Mesendoderm (in vitro differentiated cells): ENCODE measurements around the gene NTRK2.

Source experiments
- DNase-seq: peaks from one replicate; pipeline ENCODE4 v3.0.0; 2013
- H2AK5ac ChIP-seq: 2 replicates; pipeline ENCODE4 v1.6.1; 2013; ENCODE audit warnings: low read length, inconsistent platforms
- H2BK120ac ChIP-seq: 2 replicates; pipeline ENCODE4 v1.6.1; 2013; ENCODE audit warnings: low read depth, mild to moderate bottlenecking, low read length, moderate library complexity, mixed read lengths
- H2BK15ac ChIP-seq: replicated peaks from 2 replicates; pipeline ENCODE4 v1.6.1; 2013; ENCODE audit warnings: low read depth, mild to moderate bottlenecking, moderate library complexity
- H2BK5ac ChIP-seq: 2 replicates; pipeline ENCODE4 v1.6.1; 2013; ENCODE audit warnings: low read length, inconsistent platforms
- H3K18ac ChIP-seq: 2 replicates; pipeline ENCODE4 v1.6.1; 2013; ENCODE audit warnings: mild to moderate bottlenecking, low read length, mixed read lengths
- H3K23ac ChIP-seq: one replicate; pipeline ENCODE4 v1.6.1; 2013; ENCODE audit warnings: low read length
- H3K27ac ChIP-seq: 2 replicates; pipeline ENCODE4 v1.5.1; 2013; ENCODE audit warnings: low read depth, mild to moderate bottlenecking, inconsistent platforms, low read length, moderate library complexity
- H3K27me3 ChIP-seq: 2 replicates; pipeline ENCODE4 v1.6.1; 2013; ENCODE audit warnings: low read length, control low read depth, mild to moderate bottlenecking, inconsistent platforms; ENCODE audit not compliant: insufficient read depth, poor library complexity
- H3K36me3 ChIP-seq: 2 replicates; pipeline ENCODE4 v1.6.1; 2013; ENCODE audit warnings: low read length, inconsistent platforms; ENCODE audit not compliant: control insufficient read depth, insufficient read depth
- H3K4ac ChIP-seq: one replicate; pipeline ENCODE4 v1.6.1; 2013; ENCODE audit warnings: low read depth, mild to moderate bottlenecking, low read length, moderate library complexity
- H3K4me1 ChIP-seq: 2 replicates; pipeline ENCODE4 v1.6.1; 2013; ENCODE audit warnings: low read depth, low read length, inconsistent platforms; ENCODE audit not compliant: control insufficient read depth
- H3K4me2 ChIP-seq: 2 replicates; pipeline ENCODE4 v1.6.1; 2013; ENCODE audit warnings: low read length
- H3K4me3 ChIP-seq: 2 replicates; pipeline ENCODE4 v1.5.1; 2013; ENCODE audit warnings: mild to moderate bottlenecking, low read length
- H3K56ac ChIP-seq: one replicate; pipeline ENCODE4 v1.6.1; 2013; ENCODE audit warnings: low read length
- H3K79me1 ChIP-seq: 2 replicates; pipeline ENCODE4 v1.6.1; 2013; ENCODE audit warnings: low read length, inconsistent platforms
- H3K79me2 ChIP-seq: 2 replicates; pipeline ENCODE4 v1.6.1; 2013; ENCODE audit warnings: mild to moderate bottlenecking, low read length; ENCODE audit not compliant: control insufficient read depth, insufficient read depth
- H3K9ac ChIP-seq: 2 replicates; pipeline ENCODE4 v1.6.1; 2013; ENCODE audit warnings: low read length, inconsistent platforms
- H4K5ac ChIP-seq: one replicate; pipeline ENCODE4 v1.6.1; 2013; ENCODE audit warnings: low read length
- H4K8ac ChIP-seq: one replicate; pipeline ENCODE4 v1.6.1; 2013; ENCODE audit warnings: low read depth, mild to moderate bottlenecking, control low read depth, low read length, moderate library complexity
- WGBS: extraction: QIAGEN DNeasy Blood & Tissue Kit; methylation state at CpG from one replicate; pipeline ENCODE4 v1.1.7; 2013; ENCODE audit warnings: low lambda C conversion rate, missing lambda C conversion rate; ENCODE audit not compliant: insufficient coverage; ENCODE audit errors: extremely low coverage; 5-methylcytosine and 5-hydroxymethylcytosine counted together

NTRK2 gene

GRCh38 chr9:84759804-84760203 is 90.3 kb downstream of the NTRK2 start:
- Histone ChIP-seq H2BK15ac (no peak overlapping the region), H3K9ac (no peak overlapping the region), H3K18ac (no peak overlapping the region), H3K4me2 (no peak overlapping the region), H2BK120ac (no peak overlapping the region), H3K23ac (no peak overlapping the region), H3K4me3 (no peak overlapping the region), H2AK5ac (no peak overlapping the region), H4K8ac (no peak overlapping the region), H3K36me3 (no peaks in the 10 kb centered on the region), H3K4me1 (no peaks in the 10 kb centered on the region), H4K5ac (no peak overlapping the region), H3K79me1 (no peaks in the 10 kb centered on the region), H3K27ac (no peak overlapping the region), H2BK5ac (no peak overlapping the region), H3K27me3 (no peaks in the 10 kb centered on the region), H3K4ac (no peak overlapping the region), H3K56ac (no peak overlapping the region), H3K79me2 (no peaks in the 10 kb centered on the region)
- no peak for DNase-seq
- WGBS: no CpG with 5 or more reads among the region's 2 CpGs

GRCh38 chr9:84761137-84761808 is 91.7 kb downstream of the NTRK2 start:
- Histone ChIP-seq H3K4me3 (no peak overlapping the region), H2AK5ac (no peak overlapping the region), H3K56ac (no peak overlapping the region), H4K8ac (no peak overlapping the region), H3K36me3 (no peaks in the 10 kb centered on the region), H3K18ac (no peak overlapping the region), H3K4ac (no peak overlapping the region), H3K79me1 (no peaks in the 10 kb centered on the region), H3K9ac (no peak overlapping the region), H2BK5ac (no peak overlapping the region), H4K5ac (no peak overlapping the region), H3K4me1 (no peaks in the 10 kb centered on the region), H2BK15ac (no peak overlapping the region), H3K4me2 (no peak overlapping the region), H3K79me2 (no peaks in the 10 kb centered on the region), H3K27me3 (no peaks in the 10 kb centered on the region), H2BK120ac (no peak overlapping the region), H3K27ac (no peak overlapping the region), H3K23ac (no peak overlapping the region)
- WGBS: no CpG with 5 or more reads among the region's 2 CpGs
- DNase-seq: no peak

DNA sequence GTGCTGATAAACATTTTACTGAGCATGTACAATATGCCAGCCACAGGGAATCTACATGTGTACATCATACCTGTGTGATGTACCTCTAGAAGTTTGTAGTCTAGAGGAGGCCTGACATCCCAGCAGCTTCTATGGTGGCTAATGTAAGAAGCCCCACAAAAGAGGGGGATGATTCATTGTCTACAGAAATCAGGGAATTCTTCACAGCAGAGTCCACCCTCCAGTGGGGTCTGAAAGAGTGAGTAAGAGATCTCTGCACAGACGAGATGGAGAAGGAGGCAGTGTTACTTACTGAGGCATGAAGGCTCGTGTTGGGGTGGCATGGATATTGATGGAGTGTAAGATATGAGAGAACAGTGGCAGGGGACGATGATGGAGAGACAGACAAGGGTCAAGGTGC is 103.0 kb downstream of the NTRK2 start:
- Histone ChIP-seq H3K79me1 (no peaks in the 10 kb centered on the region), H3K27me3 (no peaks in the 10 kb centered on the region), H3K79me2 (no peaks in the 10 kb centered on the region), H2BK15ac (no peak overlapping the region), H3K23ac (no peak overlapping the region), H3K4me1 (no peaks in the 10 kb centered on the region), H3K36me3 (no peaks in the 10 kb centered on the region), H4K8ac (no peak overlapping the region), H2AK5ac (no peak overlapping the region), H3K9ac (no peak overlapping the region), H3K4me2 (no peak overlapping the region), H4K5ac (no peak overlapping the region), H3K4me3 (no peak overlapping the region), H3K18ac (no peak overlapping the region), H3K56ac (no peak overlapping the region), H3K4ac (no peak overlapping the region), H3K27ac (no peak overlapping the region), H2BK5ac (no peak overlapping the region), H2BK120ac (no peak overlapping the region)
- DNase-seq: no peak
- WGBS: no CpG with 5 or more reads among the region's 3 CpGs

DNA sequence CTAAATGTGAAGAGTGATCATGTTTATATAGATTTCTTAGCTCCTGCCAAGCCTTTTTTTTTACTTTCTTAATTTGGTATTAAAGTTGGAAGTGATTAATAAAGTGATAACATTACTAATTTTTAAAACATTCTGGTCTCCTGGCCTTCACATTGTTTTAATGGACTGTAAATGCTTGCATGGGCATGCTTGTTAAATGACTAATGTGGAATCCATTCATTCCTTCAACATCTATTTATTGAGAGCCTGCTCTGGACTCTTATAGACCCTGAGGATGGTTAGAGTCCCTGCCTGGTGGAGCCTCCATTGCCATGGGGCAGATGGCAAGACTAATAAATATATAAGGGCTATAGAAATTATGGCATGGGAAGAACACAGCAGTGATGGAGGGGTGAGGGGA is 103.5 kb downstream of the NTRK2 start:
- H2BK120ac ChIP-seq: no peak overlapping the region
- H3K4me2 ChIP-seq: no peak overlapping the region
- H3K18ac ChIP-seq: no peak overlapping the region
- no peak for DNase-seq
- no peaks in the 10 kb centered on the region for H3K27me3 ChIP-seq
- H3K9ac ChIP-seq: no peak overlapping the region
- no peak overlapping the region for H2BK15ac ChIP-seq
- H3K4me1 ChIP-seq: no peaks in the 10 kb centered on the region
- no peaks in the 10 kb centered on the region for H3K79me2 ChIP-seq
- H2AK5ac ChIP-seq: no peak overlapping the region
- no peak overlapping the region for H3K4me3 ChIP-seq
- H4K5ac ChIP-seq: no peak overlapping the region
- no peak overlapping the region for H4K8ac ChIP-seq
- no peak overlapping the region for H3K4ac ChIP-seq
- H3K79me1 ChIP-seq: no peaks in the 10 kb centered on the region
- H3K36me3 ChIP-seq: no peaks in the 10 kb centered on the region
- no peak overlapping the region for H3K56ac ChIP-seq
- no peak overlapping the region for H3K23ac ChIP-seq
- no peak overlapping the region for H2BK5ac ChIP-seq
- H3K27ac ChIP-seq: no peak overlapping the region

GRCh38 chr9:84775056-84775643 is 105.6 kb downstream of the NTRK2 start:
- WGBS: no CpG with 5 or more reads among the region's 4 CpGs

GRCh38 chr9:84778570-84778969 is 109.0 kb downstream of the NTRK2 start:
- H3K23ac ChIP-seq: no peak overlapping the region
- no peak overlapping the region for H3K9ac ChIP-seq
- no peak overlapping the region for H2BK15ac ChIP-seq
- H3K4me2 ChIP-seq: no peak overlapping the region
- H3K4ac ChIP-seq: no peak overlapping the region
- no peaks in the 10 kb centered on the region for H3K27me3 ChIP-seq
- H4K8ac ChIP-seq: no peak overlapping the region
- DNase-seq: no peak
- H3K36me3 ChIP-seq: no peaks in the 10 kb centered on the region
- no peak overlapping the region for H3K56ac ChIP-seq
- H4K5ac ChIP-seq: no peak overlapping the region
- H2BK120ac ChIP-seq: no peak overlapping the region
- no peak overlapping the region for H3K27ac ChIP-seq
- no peaks in the 10 kb centered on the region for H3K79me1 ChIP-seq
- no peak overlapping the region for H3K4me3 ChIP-seq
- H2BK5ac ChIP-seq: no peak overlapping the region
- H3K79me2 ChIP-seq: no peaks in the 10 kb centered on the region
- no CpG with 5 or more reads among the region's 5 CpGs for WGBS
- no peaks in the 10 kb centered on the region for H3K4me1 ChIP-seq
- H2AK5ac ChIP-seq: no peak overlapping the region
- no peak overlapping the region for H3K18ac ChIP-seq

More at GRCh38 chr9:84775056-84775643, 105.6 kb downstream of the NTRK2 start:
- Histone ChIP-seq H3K79me2 (no peaks in the 10 kb centered on the region), H3K4me2 (no peak overlapping the region), H3K23ac (no peak overlapping the region), H2BK15ac (no peak overlapping the region), H3K4ac (no peak overlapping the region), H3K27me3 (no peaks in the 10 kb centered on the region), H2AK5ac (no peak overlapping the region), H2BK120ac (no peak overlapping the region), H3K9ac (no peak overlapping the region), H3K4me1 (no peaks in the 10 kb centered on the region), H3K27ac (no peak overlapping the region), H3K79me1 (no peaks in the 10 kb centered on the region), H3K36me3 (no peaks in the 10 kb centered on the region), H4K8ac (no peak overlapping the region), H4K5ac (no peak overlapping the region), H2BK5ac (no peak overlapping the region), H3K18ac (no peak overlapping the region), H3K56ac (no peak overlapping the region), H3K4me3 (no peak overlapping the region)
- no peak for DNase-seq
